M059J (cell line): ENCODE data around the gene ALOXE3. TPM values are rescaled to one million over a fixed set of nuclear protein-coding genes. Genes with fewer than 3 reads are reported as not detected.

Source experiments
- DNase-seq: peaks from one replicate; pipeline ENCODE4 v3.0.0-alpha.2; 2012; ENCODE audit warnings: low read depth
- total RNA-seq: library from RNA; depleted of rRNA; stranded (reverse); fragments of >200 nt; shearing (Covaris generic); gene quantifications from 2 replicates; pipeline ENCODE4 v1.2.3, GENCODE V29; 2014

Gene ALOXE3
- total RNA-seq, 1 experiment from 2014 or later, result 0.44 TPM

DNA sequence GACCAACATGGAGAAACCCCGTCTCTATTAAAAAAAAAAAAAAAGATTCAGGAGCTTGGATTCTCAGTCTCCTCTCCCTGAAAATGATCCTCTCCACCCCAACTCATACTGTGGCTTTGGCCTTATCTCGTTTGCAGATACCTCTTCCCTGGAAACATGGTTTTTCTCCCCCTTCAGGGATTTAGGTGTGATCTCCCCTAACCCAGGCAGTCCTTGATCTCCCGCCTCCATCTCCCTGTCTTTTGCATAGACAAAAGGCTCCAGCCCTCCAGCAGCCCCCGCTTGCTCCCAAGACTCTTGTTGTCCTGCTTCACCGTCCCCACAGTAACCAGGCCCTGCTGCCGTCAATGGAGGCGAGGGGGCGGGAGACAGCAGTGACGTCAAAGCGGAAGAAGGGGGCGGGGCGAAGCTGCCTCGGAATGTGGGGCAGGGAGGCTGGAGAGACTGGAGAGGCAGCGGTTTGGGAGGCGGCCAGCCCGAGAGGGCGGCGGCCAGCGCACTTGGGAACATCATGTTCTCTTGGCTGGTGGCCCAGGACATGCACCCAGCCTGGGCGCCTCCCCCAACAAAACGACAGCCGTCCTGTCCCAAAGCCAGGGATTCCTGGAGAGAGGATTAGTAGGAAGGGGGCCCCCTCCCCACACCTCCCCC is 35.8 kb upstream of the ALOXE3 start:
- DNase-seq, result peak; percentile 97

GRCh38 chr17:8153525-8153956 is 35.2 kb upstream of the ALOXE3 start:
- DNase-seq, result peak; percentile 96

- no peak for DNase-seq
These were observed 34.7 kb upstream of the ALOXE3 start for GRCh38 chr17:8153031-8153451.

GRCh38 chr17:8152112-8152775 is 33.9 kb upstream of the ALOXE3 start, which contains the start of gene PER1:
Gene PER1, minus strand, starts transcription at chr17:8152404. Its CDS starts 1,698 bp downstream, at chr17:8150706.
- peak; percentile 86 for DNase-seq

DNA sequence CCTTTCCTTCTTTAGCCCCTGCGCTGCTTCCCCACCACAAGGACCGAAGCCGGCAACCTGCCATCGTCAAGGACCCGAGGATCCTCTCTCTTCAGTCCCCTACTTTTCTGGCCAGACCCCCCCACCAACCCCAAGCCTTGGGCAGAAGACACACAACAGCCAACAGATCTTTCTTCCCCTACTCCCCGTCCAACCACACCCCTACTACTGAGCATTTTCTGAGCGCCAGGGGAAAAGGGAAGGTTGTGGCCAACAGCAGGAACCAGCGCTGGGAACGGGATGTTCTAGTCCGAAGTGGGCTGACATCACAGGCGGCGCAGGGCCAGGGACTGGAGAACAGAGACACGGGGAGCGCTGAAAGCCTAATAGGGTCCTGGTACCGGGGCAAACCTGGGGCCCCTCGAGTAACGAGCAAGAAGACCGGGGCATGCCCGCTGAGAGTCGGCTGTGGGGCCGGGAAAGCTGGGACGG is 33.4 kb upstream of the ALOXE3 start:
- peak; percentile 67 for DNase-seq

GRCh38 chr17:8151120-8151640 is 32.9 kb upstream of the ALOXE3 start:
- peak; percentile 79 for DNase-seq

DNA sequence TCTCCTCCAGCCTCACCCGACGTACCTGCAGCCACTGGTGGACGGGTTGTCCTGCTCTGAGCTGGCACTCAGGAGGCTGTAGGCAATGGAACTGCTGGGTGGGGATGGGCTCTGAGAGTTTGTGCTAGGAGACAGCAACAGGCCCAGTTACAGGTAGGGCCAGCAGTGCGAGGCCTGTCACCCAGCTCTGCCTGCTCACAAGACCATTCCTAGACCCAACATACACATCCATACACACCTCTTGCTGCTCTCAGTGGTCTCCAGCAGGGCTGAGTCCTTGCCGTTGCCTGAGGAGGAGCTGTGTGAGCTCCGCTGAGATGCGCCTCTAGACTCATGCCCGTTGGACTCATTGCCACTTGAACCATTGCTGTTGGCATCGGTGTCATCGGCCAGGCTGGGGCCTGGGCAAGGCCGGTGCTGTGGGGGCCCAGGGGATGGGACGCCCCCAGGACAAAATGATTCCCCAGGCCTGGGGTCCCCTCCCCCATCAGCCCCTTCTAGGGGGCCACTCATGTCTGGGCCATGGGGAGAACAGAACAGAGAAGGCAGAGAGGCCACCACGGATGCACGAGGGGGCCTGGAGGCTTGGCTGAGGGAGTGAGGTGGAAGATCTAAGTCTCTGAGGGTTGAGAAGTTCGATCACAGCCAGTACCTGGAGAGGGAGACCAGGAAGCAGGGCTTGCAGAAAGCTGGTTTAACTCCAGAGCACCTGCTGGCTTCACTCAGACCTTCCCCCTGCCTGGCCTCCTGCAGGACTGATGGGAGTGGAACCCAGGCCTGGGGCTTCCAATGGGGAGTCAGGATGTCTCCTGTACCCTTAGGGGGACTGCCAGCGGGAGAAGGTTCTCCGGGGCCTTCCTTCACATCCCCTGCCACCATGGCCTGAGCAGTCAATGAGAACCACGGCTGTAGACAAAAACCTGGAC is 32.1 kb upstream of the ALOXE3 start:
- no peak for DNase-seq

- DNase-seq, result no peak
These were observed 31.3 kb upstream of the ALOXE3 start for GRCh38 chr17:8149419-8150193.

DNA sequence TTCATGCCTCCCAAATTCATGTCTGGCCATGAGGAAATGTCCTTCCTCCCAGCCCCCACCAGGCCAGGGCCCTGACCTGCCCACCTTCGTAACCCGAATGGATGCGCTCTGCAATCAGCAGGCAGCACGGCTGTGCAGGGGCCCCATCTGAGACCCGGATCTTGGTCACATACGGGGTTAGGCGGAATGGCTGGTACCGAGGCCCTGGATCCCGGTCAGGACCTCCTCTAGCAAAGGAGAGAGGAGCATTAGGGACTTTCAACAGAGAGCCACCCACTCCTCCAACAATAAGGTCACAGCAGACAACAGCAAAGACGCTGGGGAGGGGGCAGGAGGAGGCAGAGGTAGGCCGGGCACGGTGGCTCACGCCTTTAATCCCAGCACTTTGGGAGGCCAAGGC is 30.2 kb upstream of the ALOXE3 start:
- DNase-seq, result no peak

DNA sequence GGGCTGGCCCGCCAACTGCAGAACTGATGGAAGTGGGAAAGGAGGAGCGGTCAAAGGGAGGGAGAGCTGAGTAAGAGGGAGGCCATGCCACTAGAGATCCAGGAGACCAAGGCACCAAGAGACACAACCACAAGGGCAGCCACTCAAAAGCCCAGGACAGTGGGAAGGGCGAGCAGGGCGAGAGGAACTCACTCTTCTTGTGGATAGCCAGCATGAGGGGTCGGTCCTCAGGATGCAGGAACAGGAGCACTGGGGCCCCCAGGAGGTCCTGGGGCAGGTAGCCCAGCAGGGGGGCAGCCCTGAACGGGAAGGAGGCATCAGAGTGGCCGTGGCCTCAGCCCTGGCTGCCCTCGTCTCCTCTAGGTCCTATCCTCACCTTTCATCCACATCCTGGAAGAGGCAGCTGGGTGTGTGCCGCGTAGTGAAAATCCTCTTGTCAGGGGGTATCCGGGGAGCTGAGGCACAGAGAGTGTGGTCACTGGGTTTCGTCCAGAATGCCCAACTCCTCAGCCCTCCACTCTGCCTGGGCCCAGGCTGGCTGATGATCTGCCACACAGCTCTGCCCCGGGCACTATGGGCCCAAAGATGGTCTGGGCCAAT is 29.6 kb upstream of the ALOXE3 start:
- DNase-seq, result no peak

GRCh38 chr17:8147141-8147804 is 29.0 kb upstream of the ALOXE3 start:
- DNase-seq, result no peak

DNA sequence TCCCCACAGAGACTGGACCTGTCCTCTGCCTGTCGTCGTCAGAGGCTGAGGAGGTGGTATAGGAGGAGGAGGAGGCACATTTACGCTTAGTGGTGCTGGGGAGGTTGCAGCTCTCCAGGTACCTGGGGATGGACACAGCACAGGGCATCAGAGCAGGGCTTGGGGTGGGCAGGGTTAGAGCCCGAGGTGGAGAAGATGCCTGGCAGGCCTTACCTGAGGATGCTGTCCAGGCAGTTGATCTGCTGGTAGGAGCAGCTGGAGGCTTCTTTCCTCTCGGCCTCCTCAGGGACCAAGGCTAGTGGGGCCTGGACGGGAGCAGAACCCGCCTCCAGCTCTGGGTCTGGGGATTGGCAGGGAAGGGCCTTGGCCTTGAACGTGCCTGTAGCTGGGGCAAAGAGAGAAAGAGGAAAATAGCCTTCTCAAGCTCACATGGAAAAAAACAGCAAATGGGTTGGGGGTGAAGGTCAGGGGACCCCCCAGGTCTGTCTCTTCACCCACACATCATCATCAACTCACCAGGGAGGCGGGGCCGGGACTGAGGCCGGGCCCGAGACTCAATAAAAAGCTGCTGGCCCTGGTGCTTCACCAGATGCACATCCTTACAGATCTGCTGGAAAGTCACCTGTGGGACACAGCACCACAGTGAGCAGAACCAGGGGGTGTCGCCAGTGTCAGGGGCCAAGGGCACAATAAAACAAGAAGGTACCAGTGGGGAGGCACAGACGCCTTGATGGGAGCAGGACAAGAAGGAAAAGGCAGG is 28.2 kb upstream of the ALOXE3 start:
- no peak for DNase-seq

DNA sequence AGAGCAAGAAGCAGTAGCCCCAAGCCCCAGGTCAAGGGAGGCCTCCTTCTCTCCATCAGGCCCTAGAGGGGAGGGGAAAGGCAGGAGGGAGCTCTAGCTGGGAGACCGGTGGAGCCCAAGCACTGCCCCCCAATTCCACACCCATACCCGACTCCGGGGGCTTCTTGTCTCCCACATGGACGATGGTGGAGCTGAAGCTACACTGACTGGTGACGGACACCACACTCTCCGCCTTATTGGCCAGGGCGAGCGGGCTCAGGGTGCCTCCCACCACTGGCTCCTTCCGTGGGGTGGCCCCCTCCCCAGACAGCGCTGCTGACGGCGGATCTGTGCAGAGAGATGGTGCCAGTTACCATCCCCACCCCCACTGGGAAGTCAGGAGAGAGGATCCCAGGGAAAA is 27.5 kb upstream of the ALOXE3 start:
- DNase-seq, result no peak

GRCh38 chr17:8144401-8145231 is 26.3 kb upstream of the ALOXE3 start:
- no peak for DNase-seq

DNA sequence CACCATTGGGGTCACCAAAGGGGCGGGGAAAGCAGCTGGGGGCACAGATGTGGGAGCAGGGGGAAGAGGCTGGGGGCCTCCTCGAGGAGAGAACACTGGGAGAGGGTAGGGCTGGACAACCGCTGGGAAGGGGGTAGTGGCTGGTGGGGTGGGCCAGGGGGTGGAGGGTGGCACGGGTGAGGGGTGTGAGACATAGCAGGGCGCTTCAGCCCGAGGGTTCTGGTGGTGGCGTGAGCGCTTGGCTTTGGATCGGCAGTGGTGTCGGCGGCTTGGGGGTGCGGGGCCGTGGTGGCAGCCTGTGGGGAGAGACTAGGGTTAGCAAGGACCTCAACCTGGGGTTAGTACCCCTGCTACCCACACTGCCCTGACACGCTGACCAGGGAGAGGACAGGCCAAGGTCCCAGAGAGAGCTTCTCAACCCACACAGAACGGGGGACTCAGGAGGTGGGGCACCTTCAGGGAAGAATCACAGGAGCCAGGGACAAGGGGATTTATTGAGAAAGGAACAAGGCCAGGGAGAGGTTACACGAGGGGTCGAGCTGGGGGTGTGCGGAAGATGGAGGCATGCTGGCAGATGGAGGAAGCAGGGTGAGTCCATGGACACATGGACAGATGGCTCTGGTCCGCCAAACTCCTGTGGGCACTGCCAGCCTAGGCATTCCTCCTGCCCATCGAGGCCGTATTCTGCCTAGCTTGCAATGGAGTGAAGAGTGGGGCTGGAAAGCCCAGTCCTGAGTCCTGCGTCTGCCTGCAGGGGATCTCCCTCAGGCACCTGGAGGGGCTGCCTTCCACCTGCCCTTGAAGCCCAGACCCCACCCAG is 25.5 kb upstream of the ALOXE3 start:
- DNase-seq, result no peak

GRCh38 chr17:8142887-8143580 is 24.7 kb upstream of the ALOXE3 start:
- no peak for DNase-seq
